HEK293T (cell line): ENCODE measurements around the gene PIEZO2.

Experiments used
- BHLHE40 ChIP-seq: fragments of 450-650 bp; IDR thresholded peaks from 2 replicates; pipeline ENCODE4 v1.6.1; 2016; ENCODE audit warnings: mild to moderate bottlenecking, moderate library complexity, borderline replicate concordance
- CTBP1 ChIP-seq: fragments of 450-650 bp; IDR thresholded peaks from 2 replicates; pipeline ENCODE4 v1.6.1; 2016; ENCODE audit warnings: borderline replicate concordance
- ELF4 ChIP-seq: fragments of 450-650 bp; IDR thresholded peaks from 2 replicates; pipeline ENCODE4 v1.6.1; 2017; ENCODE audit warnings: antibody characterized with exemption
- FOXA1 ChIP-seq: fragments of 450-650 bp; IDR thresholded peaks from 2 replicates; pipeline ENCODE4 v1.6.1; 2016; ENCODE audit warnings: mild to moderate bottlenecking
- FOXK2 ChIP-seq: fragments of 450-650 bp; IDR thresholded peaks from 2 replicates; pipeline ENCODE4 v1.6.1; 2016; ENCODE audit warnings: mild to moderate bottlenecking
- FOXM1 ChIP-seq: fragments of 450-650 bp; IDR thresholded peaks from 2 replicates; pipeline ENCODE4 v1.6.1; 2017; ENCODE audit warnings: mild to moderate bottlenecking, borderline replicate concordance
- HDGF ChIP-seq: fragments of 450-650 bp; IDR thresholded peaks from 2 replicates; pipeline ENCODE4 v1.6.1; 2017; ENCODE audit warnings: antibody characterized with exemption, borderline replicate concordance
- L3MBTL2 ChIP-seq: fragments of 450-650 bp; conservative IDR thresholded peaks from 2 replicates; pipeline ENCODE4 v1.6.1; 2016; ENCODE audit warnings: mild to moderate bottlenecking
- NFRKB ChIP-seq: fragments of 450-650 bp; IDR thresholded peaks from 2 replicates; pipeline ENCODE4 v1.6.1; 2016; ENCODE audit warnings: mild to moderate bottlenecking, moderate library complexity
- PKNOX1 ChIP-seq: fragments of 450-650 bp; IDR thresholded peaks from 2 replicates; pipeline ENCODE4 v1.6.1; 2016
- SP1 ChIP-seq: fragments of 450-650 bp; IDR thresholded peaks from 2 replicates; pipeline ENCODE4 v1.6.1; 2017
- SUZ12 ChIP-seq: fragments of 450-650 bp; IDR thresholded peaks from 2 replicates; pipeline ENCODE4 v1.6.1; 2016; ENCODE audit warnings: mild to moderate bottlenecking
- ZNF384 ChIP-seq: fragments of 450-650 bp; IDR thresholded peaks from 2 replicates; pipeline ENCODE4 v1.6.1; 2016

DNA sequence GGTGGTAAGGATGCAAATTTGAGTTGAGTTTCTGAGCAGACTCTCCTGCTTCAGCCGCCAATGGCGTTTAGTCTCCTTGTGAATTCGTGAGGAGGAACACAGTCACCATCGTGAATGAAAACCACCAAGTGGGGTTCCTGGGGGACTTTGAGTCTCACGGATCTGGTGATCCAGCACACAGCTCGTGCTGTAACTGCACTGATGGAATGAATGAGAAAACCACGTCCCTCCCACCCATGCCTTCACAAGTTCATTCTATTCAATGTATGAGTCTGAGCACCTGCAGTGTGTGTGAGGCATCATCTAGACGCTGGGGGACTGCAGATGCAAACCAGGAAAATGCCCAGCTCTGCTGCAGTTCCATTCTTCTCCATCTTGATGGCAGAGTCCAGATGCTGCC, 127.9 kb downstream of the PIEZO2 start:
- no peak for TF ChIP-seq PKNOX1
- TF ChIP-seq HDGF, result no peak
- TF ChIP-seq L3MBTL2, result no peak
- no peak for TF ChIP-seq NFRKB
- no peak for TF ChIP-seq FOXK2
- no peak for TF ChIP-seq ZNF384
- no peak for TF ChIP-seq SUZ12
- no peak for TF ChIP-seq SP1
- no peak for TF ChIP-seq FOXM1
- no peak for TF ChIP-seq CTBP1
- TF ChIP-seq FOXA1, result no peak
- no peak for TF ChIP-seq BHLHE40
- no peak for TF ChIP-seq ELF4
